SK-N-SH (cell line): ENCODE results near the gene DOK7. TPM values are rescaled to one million over a fixed set of nuclear protein-coding genes. Genes with fewer than 3 reads are reported as not detected.

ENCODE experiments used
- CTCF ChIA-PET: fragments of 300-600, 350-600 bp; formaldehyde crosslinking; extraction: SDS; loops from one replicate; lab custom pipeline; 2021; lab: Yijun Ruan, JAX
- POLR2A ChIA-PET: fragments of 350-600 bp; sonication (Branson Sonifier 250); formaldehyde crosslinking; extraction: SDS; loops from one replicate; lab custom pipeline; 2020; ENCODE audit warnings: antibody characterized with exemption, inconsistent platforms; lab: Yijun Ruan, JAX
- DNase-seq: peaks from one replicate; pipeline ENCODE4 v3.0.0; 2012
- H2AFZ ChIP-seq: fragments of 200-600 bp; sonication (generic); 2 replicates; pipeline ENCODE4 v1.8.1; 2016; ENCODE audit warnings: antibody characterized with exemption, mild to moderate bottlenecking, low read depth
- H3F3A ChIP-seq: fragments of 200-600 bp; sonication (generic); replicated peaks from 2 replicates; pipeline ENCODE3; 2016; ENCODE audit warnings: antibody characterized with exemption, mild to moderate bottlenecking; ENCODE audit not compliant: insufficient read depth
- H3K27ac ChIP-seq, 2 experiments: fragments of 200-500 bp in 1 of 2; fragments of 200-600 bp in 1 of 2; sonication (Bioruptor generic) in 1 of 2; sonication (generic), shearing (Covaris generic) in 1 of 2; 2 replicates each; pipeline versions ENCODE4 v1.5.1 to v1.6.1; 2014 to 2016; ENCODE audit warnings: low read depth in 2 of 2, inconsistent platforms in 1 of 2, low read length in 1 of 2, mild to moderate bottlenecking in 1 of 2, mixed read lengths in 1 of 2
- H3K27me3 ChIP-seq: fragments of 200-600 bp; sonication (generic), shearing (Covaris generic); 2 replicates; pipeline ENCODE4 v1.6.1; 2016; ENCODE audit warnings: mixed run types; ENCODE audit not compliant: insufficient read depth
- H3K36me3 ChIP-seq, 2 experiments: fragments of 200-500 bp in 1 of 2; fragments of 200-600 bp in 1 of 2; sonication (Bioruptor generic) in 1 of 2; sonication (generic) in 1 of 2; replicated peaks in 1 of 2; 2 replicates each; pipeline versions ENCODE3 to v1.5.1; 2014 to 2016; ENCODE audit warnings: low read length in 1 of 2, mild to moderate bottlenecking in 1 of 2; ENCODE audit not compliant: insufficient read depth in 2 of 2, control insufficient read depth in 1 of 2
- H3K4me1 ChIP-seq, 2 experiments: fragments of 200-500 bp in 1 of 2; fragments of 200-600 bp in 1 of 2; sonication (Bioruptor generic) in 1 of 2; sonication (generic), shearing (Covaris generic) in 1 of 2; 2 replicates each; pipeline versions ENCODE4 v1.5.1 to v1.6.1; 2014 to 2016; ENCODE audit warnings: low read depth in 1 of 2, low read length in 1 of 2, mixed run types in 1 of 2; ENCODE audit not compliant: insufficient read depth in 2 of 2, control insufficient read depth in 1 of 2
- H3K4me2 ChIP-seq: fragments of 200-600 bp; sonication (generic), shearing (Covaris generic); 2 replicates; pipeline ENCODE4 v1.6.1; 2017; ENCODE audit warnings: mixed run types
- H3K4me3 ChIP-seq, 2 experiments: fragments of 200-500 bp in 1 of 2; fragments of 200-600 bp in 1 of 2; sonication (Bioruptor generic) in 1 of 2; sonication (generic), shearing (Covaris generic) in 1 of 2; 2 replicates each; pipeline versions ENCODE4 v1.5.1 to v1.8.1; 2014 to 2016; ENCODE audit warnings: low read depth in 2 of 2, inconsistent platforms in 1 of 2, low read length in 1 of 2, mild to moderate bottlenecking in 1 of 2, mixed read lengths in 1 of 2, moderate library complexity in 1 of 2
- H3K79me2 ChIP-seq: fragments of 200-600 bp; sonication (generic); 2 replicates; pipeline ENCODE4 v1.8.1; 2017; ENCODE audit warnings: mild to moderate bottlenecking; ENCODE audit not compliant: insufficient read depth
- H3K9ac ChIP-seq: fragments of 200-600 bp; sonication (generic); 2 replicates; pipeline ENCODE4 v1.6.1; 2017; ENCODE audit warnings: mixed run types
- H3K9me2 ChIP-seq: fragments of 200-600 bp; sonication (generic); 2 replicates; pipeline ENCODE4 v1.6.1; 2017; ENCODE audit warnings: mixed run types
- H3K9me3 ChIP-seq: fragments of 200-600 bp; sonication (generic); 2 replicates; pipeline ENCODE4 v1.6.1; 2017; ENCODE audit warnings: mixed run types, mild to moderate bottlenecking, moderate library complexity
- H4K20me1 ChIP-seq: fragments of 200-600 bp; sonication (generic); 2 replicates; pipeline ENCODE4 v1.6.1; 2017; ENCODE audit warnings: mild to moderate bottlenecking, mixed run types; ENCODE audit not compliant: insufficient read depth
- CHD2 ChIP-seq: fragments of 150-350 bp; IDR thresholded peaks from 2 replicates; pipeline ENCODE4 v1.6.1; 2018; ENCODE audit warnings: low read length; ENCODE audit not compliant: partially characterized antibody
- ELF1 ChIP-seq: IDR thresholded peaks from 2 replicates; pipeline ENCODE4 v1.4.0; 2012
- EZH2phosphoT487 ChIP-seq: fragments of 200-600 bp; sonication (generic); IDR thresholded peaks from 2 replicates; pipeline ENCODE4 v1.6.1; 2017; ENCODE audit warnings: low read depth, mixed run types, mild to moderate bottlenecking, antibody characterized with exemption, moderate library complexity, borderline replicate concordance
- GABPA ChIP-seq: IDR thresholded peaks from 2 replicates; pipeline ENCODE4 v1.4.0; 2012; ENCODE audit warnings: low read depth, mild to moderate bottlenecking
- GATA2 ChIP-seq: sonication (generic); formaldehyde crosslinking; IDR thresholded peaks from 2 replicates; pipeline ENCODE4 v1.5.0; 2020; ENCODE audit warnings: mild to moderate bottlenecking, missing genetic modification reagents
- JUND ChIP-seq: IDR thresholded peaks from 2 replicates; pipeline ENCODE4 v1.4.0; 2012
- MAX ChIP-seq: IDR thresholded peaks from 2 replicates; pipeline ENCODE4 v1.4.0; 2012; ENCODE audit warnings: low read depth
- MEF2A ChIP-seq: IDR thresholded peaks from 2 replicates; pipeline ENCODE4 v1.4.0; 2012; ENCODE audit warnings: low read depth, borderline replicate concordance
- NRF1 ChIP-seq: IDR thresholded peaks from 2 replicates; pipeline ENCODE4 v1.6.1; 2012; ENCODE audit warnings: low read depth, mild to moderate bottlenecking, low read length
- PBX3 ChIP-seq: IDR thresholded peaks from 2 replicates; pipeline ENCODE4; 2012
- POLR2AphosphoS5 ChIP-seq: IDR thresholded peaks from 2 replicates; pipeline ENCODE4 v1.6.1; 2012; ENCODE audit warnings: low read depth, low read length
- RAD21 ChIP-seq: IDR thresholded peaks from 2 replicates; pipeline ENCODE4 v1.6.1; 2012; ENCODE audit warnings: mild to moderate bottlenecking, low read length
- SIN3A ChIP-seq: IDR thresholded peaks from 2 replicates; pipeline ENCODE4 v1.6.1; 2012; ENCODE audit warnings: low read depth, mild to moderate bottlenecking, low read length, moderate library complexity, borderline replicate concordance
- SMC3 ChIP-seq: IDR thresholded peaks from 2 replicates; pipeline ENCODE4 v1.6.1; 2012; ENCODE audit warnings: low read depth, low read length, improper control_type of control experiment
- TAF1 ChIP-seq: IDR thresholded peaks from 2 replicates; pipeline ENCODE4 v1.6.1; 2012; ENCODE audit warnings: low read depth, mild to moderate bottlenecking, low read length, moderate library complexity, borderline replicate concordance
- TEAD4 ChIP-seq: IDR thresholded peaks from 2 replicates; pipeline ENCODE4 v1.4.0; 2012; ENCODE audit warnings: mild to moderate bottlenecking, borderline replicate concordance; ENCODE audit not compliant: insufficient read depth
- YY1 ChIP-seq: IDR thresholded peaks from 2 replicates; pipeline ENCODE4 v1.4.0; 2012; ENCODE audit warnings: low read depth, mild to moderate bottlenecking
- WGBS: methylation state at CpG from one replicate; pipeline ENCODE4 v1.1.6; 2017; ENCODE audit warnings: low lambda C conversion rate; 5-methylcytosine and 5-hydroxymethylcytosine counted together
- polyA plus RNA-seq, 3 experiments: library from polyadenylated mRNA; depleted of rRNA; stranded (reverse); fragments of >200 nt; gene quantifications; 2 replicates each; pipeline ENCODE4 v1.2.3, GENCODE V29; 2012
- TF ChIP-seq, protein P1 (sequence below): IDR thresholded peaks from 2 replicates; pipeline ENCODE4 v1.4.0; 2012; ENCODE audit warnings: low read depth, borderline replicate concordance

Gene DOK7
- polyA plus RNA-seq, 1 of the 3 experiments (the other 2 are of a cell fraction): not detected

DNA sequence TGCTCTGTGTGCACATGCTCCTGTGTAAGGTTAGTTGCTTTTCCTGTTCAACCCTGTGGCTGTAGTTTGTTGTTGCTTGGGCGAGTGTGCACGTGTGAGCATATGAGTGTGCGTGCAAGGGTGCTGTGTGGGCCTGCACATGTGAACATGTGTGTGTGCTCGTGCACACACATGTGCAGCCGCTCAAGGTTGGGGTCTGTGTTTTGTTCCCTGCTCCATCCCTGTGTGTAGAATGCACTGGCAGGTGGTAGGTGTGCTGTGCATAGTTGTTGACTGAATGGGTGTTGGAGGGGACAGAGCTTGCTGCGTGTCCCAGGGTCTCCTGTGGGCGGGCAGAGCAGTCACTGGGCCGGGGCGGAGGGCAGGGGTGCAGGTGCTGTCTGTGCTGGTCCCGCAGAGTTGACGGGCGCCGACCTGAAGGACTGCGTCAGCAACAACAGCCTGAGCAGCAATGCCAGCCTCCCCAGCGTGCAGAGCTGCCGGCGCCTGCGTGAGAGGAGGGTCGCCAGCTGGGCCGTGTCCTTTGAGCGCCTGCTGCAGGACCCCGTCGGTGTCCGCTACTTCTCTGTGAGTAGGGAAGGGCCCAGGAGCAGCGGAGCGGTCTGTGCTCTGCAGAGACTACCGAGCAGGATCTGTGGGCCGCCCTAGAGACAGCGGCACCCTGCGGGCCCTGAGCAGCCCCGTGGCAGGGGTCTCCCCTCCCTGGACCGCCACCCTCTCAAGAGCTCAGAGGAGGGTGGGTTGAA lies 49.3 kb upstream of the DOK7 start:
- ChIA-PET CTCF (interaction anchor here (1.3 kb wide), 1 partner anchor 30 kb away, joined by 3 read pairs; no protein-coding TSS in a partner anchor), POLR2A (no interaction called here)
- H3K27ac ChIP-seq: no peak overlapping the region
- no peak overlapping the region for H3K4me3 ChIP-seq
- H3K27me3 ChIP-seq: no peaks in the 10 kb centered on the region
- H3F3A ChIP-seq: no peaks in the 10 kb centered on the region
- H3K36me3 ChIP-seq: peaks cover 0 to 24% of the 10 kb centered on the region in 2 experiments
- H3K9ac ChIP-seq: no peak overlapping the region
- DNase-seq: no peak
- 0 out of 2 replicates have a peak, but pooled peaks cover 4% of the 10 kb centered on the region for H4K20me1 ChIP-seq
- no peak overlapping the region for H2AFZ ChIP-seq
- 98% methylated on average over 25 of the region's 32 CpGs for WGBS
- H3K4me2 ChIP-seq: no peak overlapping the region
- H3K4me1 ChIP-seq: peaks cover 0 to 9% of the 10 kb centered on the region in 2 experiments; a peak in 2 of 4 replicates
- H3K79me2 ChIP-seq: no peaks in the 10 kb centered on the region
- no peaks in the 10 kb centered on the region for H3K9me3 ChIP-seq
- no peak for TF ChIP-seq POLR2AphosphoS5
- TF ChIP-seq YY1: no peak
- TF ChIP-seq RAD21: no peak
- TF ChIP-seq MEF2A: no peak
- no peak for TF ChIP-seq JUND
- TF ChIP-seq NRF1: no peak
- no peak for TF ChIP-seq EZH2phosphoT487
- no peak for TF ChIP-seq MAX
- no peak for TF ChIP-seq TEAD4
- TF ChIP-seq, protein P1, sequence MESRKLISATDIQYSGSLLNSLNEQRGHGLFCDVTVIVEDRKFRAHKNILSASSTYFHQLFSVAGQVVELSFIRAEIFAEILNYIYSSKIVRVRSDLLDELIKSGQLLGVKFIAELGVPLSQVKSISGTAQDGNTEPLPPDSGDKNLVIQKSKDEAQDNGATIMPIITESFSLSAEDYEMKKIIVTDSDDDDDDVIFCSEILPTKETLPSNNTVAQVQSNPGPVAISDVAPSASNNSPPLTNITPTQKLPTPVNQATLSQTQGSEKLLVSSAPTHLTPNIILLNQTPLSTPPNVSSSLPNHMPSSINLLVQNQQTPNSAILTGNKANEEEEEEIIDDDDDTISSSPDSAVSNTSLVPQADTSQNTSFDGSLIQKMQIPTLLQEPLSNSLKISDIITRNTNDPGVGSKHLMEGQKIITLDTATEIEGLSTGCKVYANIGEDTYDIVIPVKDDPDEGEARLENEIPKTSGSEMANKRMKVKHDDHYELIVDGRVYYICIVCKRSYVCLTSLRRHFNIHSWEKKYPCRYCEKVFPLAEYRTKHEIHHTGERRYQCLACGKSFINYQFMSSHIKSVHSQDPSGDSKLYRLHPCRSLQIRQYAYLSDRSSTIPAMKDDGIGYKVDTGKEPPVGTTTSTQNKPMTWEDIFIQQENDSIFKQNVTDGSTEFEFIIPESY: no peak
- no peak for TF ChIP-seq TAF1
- no peak for TF ChIP-seq SIN3A
- no peak for TF ChIP-seq ELF1
- no peak for TF ChIP-seq GATA2
- no peaks in the 10 kb centered on the region for H3K9me2 ChIP-seq

DNA sequence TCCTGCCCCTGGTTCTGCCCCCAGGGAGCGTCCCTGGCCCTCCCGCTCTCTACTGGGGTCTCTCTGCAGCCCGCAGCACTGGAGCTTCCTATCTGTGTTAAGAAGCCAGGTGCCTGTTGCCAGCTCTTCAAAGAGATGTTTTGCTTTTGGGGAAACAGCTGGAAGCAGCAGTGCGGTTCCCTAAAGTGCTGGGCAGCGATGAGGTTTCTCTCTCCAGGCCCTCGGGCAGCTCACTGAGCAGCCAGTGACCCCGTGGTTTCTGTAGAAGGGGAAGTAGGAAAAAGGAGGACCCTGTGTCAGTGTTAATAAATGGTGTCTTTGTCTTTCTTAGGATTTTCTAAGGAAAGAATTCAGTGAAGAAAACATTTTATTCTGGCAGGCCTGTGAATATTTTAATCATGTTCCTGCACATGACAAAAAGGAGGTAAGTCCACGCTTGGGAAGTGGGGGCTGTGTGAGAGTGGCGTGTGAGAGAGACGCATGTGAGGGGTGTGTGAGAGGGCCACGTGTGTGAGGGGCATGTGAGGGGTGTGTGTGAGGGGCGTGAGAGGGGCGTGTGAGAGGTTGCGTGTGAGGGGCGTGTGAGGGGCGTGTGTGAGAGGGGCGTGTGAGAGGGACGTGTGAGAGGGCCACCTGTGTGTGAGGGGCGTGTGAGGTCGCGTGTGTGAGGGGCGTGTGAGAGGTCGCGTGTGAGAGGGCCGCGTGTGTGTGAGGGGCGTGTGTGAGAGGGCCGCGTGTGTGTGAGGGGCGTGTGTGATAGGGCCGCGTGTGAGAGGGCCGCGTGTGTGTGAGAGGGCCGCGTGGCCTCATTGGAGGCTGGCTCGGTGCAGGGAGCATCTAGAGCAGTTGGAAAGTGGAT lies 48.5 kb upstream of the DOK7 start:
- Histone ChIP-seq H3K9me3 (no peaks in the 10 kb centered on the region), H3K4me3 (no peak overlapping the region), H3K36me3 (peaks cover 0 to 24% of the 10 kb centered on the region in 2 experiments), H2AFZ (no peak overlapping the region), H3K9me2 (no peaks in the 10 kb centered on the region), H3K4me2 (no peak overlapping the region), H3K27me3 (no peaks in the 10 kb centered on the region), H3K79me2 (no peaks in the 10 kb centered on the region), H4K20me1 (0 out of 2 replicates have a peak, but pooled peaks cover 4% of the 10 kb centered on the region), H3K4me1 (peaks cover 0 to 5% of the 10 kb centered on the region in 2 experiments; a peak in 1 of 4 replicates), H3F3A (no peaks in the 10 kb centered on the region), H3K27ac (no peak overlapping the region), H3K9ac (no peak overlapping the region)
- DNase-seq: no peak
- WGBS: 98% methylated on average over 37 of the region's 37 CpGs
- POLR2A ChIA-PET: no interaction called here
- no peak for TF ChIP-seq JUND
- no peak for TF ChIP-seq YY1
- TF ChIP-seq GABPA: no peak
- TF ChIP-seq, protein P1: no peak
- TF ChIP-seq MAX: no peak
- no peak for TF ChIP-seq SMC3
- no peak for TF ChIP-seq CHD2
- no peak for TF ChIP-seq EZH2phosphoT487
- TF ChIP-seq PBX3: no peak
- TF ChIP-seq, all 33 proteins: peak for 0
- CTCF ChIA-PET: interaction anchor here (1.3 kb wide), 1 partner anchor 29 kb away, joined by 3 read pairs; no protein-coding TSS in a partner anchor
